ENCODE data around the gene MRI1.

DNA sequence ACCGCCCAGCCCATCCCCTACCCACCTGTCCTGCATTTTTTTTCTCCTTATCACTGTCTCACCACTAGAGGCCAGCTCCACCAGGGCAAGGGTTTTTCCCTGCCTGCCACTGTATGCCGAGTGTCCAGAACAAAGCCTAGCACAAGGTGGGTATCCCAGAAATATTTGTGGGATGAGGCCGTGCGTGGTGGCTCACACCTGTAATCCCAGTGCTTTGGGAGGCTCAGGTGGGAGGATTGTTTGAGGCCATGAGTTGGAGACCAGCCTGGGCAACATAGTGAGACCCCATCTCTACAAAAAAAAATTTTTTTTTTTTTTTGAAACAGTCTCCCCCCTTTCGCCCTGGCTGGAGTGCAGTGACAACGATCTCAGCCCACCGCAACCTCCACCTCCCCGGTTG, 2.9 kb upstream of the MRI1 start:
- TF ChIP-seq CTCF (IDR thresholded peaks at IDR 0.05) (no peak), POLR2A (IDR thresholded peaks at IDR 0.05) (no peak)

All from thyroid gland (tissue), 4 donors.